GM18909 (cell line): ENCODE results near the gene RIN3.
"Not testable (repeated sequence)": the region's sequence is repeated elsewhere in the genome, so short reads cannot be mapped to it uniquely, and the experiment has no call there.

Experiments used
- ATAC-seq: cut with Tn5 transposase; IDR thresholded peaks from one replicate; pipeline ENCODE4 v1.9.1; 2021; ENCODE audit warnings: mild to moderate bottlenecking; ENCODE audit not compliant: unreplicated experiment, poor library complexity

The RIN3 gene

DNA sequence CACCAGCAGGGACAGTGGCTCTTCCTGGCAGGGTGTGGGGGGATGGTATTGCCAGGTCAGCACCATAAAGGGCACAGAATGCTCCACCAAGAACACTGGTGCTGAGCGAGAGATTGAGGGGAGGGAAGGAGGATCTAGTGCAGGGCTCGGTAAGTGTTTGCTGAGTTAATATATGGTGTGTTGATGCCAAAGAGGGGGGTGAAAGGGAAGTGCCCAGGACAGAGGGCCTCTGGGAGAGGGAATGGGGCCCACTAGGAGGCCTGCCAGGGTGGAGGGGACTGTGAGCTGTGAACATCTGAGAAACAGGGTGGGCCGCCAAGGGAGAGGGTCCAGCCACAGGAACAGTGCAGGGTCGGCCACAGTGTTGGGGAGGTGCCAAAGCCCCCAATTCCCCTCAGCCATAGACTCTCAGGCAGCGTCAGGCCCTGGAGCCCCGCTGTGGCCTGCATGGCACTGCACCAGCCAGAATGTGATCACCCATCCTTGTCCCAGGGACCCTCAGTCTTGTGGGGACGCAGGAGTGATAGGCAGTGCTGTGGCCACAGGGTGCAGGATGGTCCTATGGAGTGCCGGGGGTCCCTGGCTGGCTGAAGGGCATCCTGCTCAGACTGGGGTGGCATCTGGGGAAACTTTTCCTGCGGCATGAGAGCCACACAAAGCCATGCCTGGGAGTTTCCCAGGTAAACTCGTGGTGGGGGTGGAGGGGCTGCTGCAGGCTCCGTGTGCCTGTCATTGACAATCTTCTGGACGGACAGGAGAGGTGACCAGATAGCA, 11.9 kb downstream of the RIN3 start:
- no peak for ATAC-seq

DNA sequence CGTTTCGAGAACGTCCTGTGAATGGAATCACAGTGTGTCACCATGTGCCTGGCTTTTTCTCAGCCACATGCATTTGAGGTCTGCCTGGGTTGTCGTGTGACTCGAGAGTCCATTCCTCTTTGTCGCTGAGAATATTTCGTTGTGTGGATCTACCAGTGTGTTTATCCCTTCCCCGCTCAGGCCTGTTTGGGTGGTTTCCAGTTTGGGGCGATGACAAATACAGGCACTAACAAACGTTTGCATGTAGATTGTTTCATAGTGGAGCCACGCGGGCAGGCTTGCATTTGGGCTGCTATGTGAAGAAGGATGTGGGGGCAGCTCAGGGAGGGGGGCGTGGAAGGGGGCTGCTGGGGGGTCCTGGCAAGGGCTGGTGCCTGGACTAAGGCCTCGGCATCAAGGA, 14.1 kb downstream of the RIN3 start:
- ATAC-seq: no peak

GRCh38 chr14:92528486-92529100, 15.0 kb downstream of the RIN3 start:
- no peak for ATAC-seq

DNA sequence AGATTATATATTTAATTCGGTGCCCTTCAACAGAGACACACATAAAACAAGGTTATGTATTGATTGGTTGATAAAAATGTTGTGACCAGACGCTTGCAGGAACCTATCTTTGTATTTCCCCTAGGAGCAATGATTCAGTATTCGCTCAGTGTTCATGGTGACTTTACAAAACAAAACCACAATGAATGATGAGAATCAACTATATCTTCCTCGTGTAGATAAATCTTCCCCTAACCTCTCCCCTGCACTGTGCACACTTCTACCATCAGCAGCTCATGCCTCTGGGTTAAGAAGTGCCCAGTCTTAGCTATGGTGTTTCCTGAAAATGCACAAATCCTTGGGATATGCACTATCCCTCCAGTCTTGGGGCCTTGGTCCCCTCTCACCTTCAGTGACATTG, 16.3 kb downstream of the RIN3 start:
- ATAC-seq: no peak

DNA sequence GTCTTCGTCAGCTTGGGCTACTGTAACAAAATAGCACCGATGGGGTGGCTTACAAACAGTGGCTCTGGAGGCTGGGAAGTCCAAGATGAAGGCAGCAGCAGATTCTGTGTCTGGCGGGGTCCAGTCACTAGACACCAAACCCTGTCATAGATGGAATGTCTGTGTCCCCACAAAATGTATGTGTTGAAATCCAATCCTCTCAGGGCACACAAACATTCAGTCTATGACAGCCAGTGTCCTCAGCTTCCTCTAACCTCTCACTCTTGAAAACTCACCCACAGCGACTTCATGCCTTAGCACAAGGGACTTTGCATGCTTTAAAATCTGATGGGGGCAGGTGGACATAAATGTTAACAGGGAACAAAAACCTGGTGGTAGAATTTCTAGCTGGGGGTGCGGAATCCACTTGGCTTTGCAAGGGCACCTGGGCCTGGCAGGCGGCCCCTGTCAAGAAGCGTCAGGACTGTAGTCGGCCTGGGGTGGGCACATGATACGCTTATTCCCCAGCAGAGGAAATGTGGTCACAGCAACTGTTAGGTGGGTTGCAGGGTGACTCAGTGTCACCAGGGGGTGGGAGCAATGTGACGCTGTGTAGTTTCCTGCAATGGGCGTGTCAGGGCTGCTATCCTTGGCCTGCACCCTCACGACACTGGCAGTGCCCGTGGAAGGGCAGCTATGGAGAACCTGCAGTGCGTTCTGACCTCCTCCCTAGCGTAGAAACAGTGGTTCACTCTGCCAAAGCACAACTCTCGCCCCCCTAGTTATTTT, 17.7 kb downstream of the RIN3 start:
- no peak for ATAC-seq

DNA sequence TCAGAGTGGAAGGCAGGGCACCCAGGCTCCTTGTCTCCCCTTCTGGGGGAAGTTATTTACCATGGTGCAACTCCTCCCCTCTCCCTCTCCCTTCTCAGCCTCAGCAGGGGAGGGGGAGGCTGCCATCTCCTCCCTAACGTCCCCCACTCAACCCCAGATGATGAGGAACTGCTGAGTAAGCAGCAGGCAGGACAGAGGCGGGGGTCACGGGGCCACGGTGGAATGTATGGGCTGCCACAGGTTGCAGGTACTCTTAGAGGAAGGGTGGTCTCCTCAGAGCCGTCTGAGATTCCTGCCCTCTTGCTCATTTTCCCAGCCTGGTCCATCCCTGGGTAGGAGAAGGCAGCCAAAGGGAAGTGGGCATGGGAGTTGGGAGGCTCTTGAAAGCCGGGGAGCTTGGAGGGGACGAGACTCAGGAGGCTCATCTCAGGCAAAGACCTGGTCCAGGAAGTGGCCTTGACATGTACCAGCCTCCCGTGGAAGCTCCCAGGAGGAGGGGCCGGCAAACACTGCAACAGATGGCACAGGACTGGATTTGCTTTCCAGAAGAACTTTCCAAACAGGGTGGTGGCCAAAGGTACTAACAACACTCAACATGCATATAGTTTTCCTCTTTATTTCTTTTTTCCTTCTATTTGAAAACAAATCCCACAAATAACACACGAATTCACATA, 19.0 kb downstream of the RIN3 start:
- ATAC-seq: no peak

GRCh38 chr14:92534932-92535643, 21.5 kb downstream of the RIN3 start:
- ATAC-seq: no peak

DNA sequence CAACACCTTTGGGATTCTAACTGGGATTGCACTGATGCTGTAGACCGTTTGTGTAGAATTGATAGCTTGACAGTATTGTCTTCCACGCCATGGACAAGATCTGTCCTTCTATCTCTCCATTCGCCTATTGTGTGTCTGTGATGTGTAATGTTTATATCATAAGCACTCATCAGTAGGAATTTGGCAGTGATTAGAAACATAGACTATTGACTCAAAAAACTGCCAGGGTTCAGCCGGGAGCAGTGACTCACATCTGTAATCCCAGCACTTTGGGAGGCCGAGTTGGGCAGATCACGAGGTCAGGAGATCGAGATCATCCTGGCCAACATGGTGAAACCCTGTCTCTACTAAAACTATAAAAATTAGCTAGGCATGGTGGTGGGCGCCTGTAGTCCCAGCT, 22.6 kb downstream of the RIN3 start:
- not testable (repeated sequence) for ATAC-seq

- ATAC-seq: peak; percentile 75
Measured at GRCh38 chr14:92538412-92538985, 24.9 kb downstream of the RIN3 start.

DNA sequence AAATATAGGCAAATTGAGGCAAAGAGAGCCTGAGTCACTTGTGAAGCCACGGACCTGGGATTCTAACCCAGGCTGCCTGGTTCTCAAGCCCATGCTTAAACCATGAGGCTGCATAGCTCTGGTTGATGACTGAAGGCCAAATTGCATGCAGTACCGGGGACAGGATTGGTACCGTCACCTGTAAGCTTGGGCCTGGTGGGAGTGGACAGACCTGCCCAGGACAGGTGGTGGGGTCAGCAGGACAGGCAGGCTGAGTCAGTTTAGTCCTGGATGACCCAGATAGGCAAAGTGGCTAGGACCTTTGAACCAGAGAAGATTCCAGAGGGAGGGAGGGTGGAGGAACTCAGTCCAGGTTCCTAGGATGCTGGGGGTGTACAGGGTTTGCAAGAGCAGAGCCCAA, 25.8 kb downstream of the RIN3 start:
- no peak for ATAC-seq

DNA sequence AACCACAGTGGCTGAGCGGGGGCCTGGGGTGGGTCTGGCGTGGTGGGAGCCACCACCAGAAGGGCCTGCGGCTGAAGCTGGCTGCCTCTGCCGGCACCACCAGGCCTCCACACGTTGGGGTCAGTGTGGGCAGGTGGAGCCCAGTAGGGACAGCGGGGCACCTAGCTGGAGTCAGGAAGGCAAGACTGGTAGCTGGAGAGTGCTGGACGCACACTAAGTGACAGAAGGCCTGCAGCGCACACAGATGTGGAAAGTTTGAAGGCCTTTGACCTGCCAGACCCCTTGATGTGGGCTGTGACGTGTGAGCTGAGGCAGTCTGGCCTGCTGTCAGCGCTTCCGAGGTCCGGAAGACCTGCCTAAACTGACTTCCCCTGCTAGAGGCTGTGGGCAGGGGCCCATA, 26.3 kb downstream of the RIN3 start:
- ATAC-seq: no peak

DNA sequence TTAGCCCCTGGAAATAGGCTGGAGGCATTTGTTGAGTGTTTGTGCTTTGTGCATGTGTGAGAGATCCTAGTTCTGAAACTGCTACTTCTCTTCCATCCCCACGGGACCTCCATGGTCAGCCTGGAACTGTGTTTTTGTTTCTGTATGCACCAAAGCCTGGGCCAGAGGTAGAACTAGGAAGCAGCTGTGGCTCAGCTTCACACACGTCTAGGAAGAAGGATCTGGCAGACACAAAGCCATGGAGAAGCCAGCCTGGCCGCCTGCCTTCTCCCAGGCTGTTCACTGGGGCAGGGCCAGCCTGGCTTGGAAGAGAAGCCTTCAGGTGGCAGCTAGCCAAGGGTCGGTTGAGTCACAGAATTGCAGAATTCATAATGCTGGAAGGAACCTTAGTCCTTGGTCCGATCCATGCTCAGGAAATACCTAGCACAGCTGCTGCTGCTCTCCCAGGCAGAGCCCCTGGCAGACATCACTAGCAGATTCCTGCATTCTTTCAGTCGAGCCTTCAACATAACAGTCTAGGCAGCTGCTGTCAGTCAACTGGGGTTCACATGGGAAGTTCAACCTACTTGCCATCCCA, 27.0 kb downstream of the RIN3 start:
- no peak for ATAC-seq

DNA sequence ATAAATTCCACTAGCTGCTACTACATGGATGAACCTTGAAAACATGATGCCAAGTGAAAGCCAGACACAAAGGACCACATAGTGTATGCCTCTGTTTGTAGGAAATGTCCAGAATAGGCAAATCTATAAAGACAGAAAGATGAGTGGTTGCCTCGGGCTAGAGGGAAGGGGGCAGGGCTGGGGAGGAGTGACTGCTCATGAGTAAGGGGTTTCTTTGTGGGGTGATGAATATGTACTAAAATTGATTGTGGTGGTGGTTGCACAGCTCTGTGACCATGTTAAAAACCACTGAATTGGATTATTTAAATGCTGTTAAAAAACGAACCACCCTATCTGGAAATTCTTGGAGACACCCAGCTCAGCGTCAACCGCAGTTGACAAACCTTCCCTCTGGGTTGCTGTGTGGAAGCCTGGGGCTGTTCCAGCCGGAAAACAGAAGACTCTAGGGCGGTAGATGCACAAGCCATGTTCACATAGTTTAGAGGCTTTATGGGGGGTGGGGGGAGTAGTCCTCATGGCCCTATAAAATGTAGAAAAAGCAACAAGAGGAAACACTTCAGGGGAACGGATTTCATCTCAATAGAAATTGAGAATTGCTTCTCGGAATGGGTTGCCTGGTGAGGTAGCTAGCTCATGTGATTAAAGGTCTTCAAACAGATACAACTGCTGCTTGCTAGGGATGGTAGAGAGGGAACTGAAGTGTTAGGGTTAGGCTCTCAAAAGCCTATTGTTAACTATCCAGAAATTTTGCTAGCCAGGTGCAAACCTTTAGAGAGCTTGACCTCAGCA, 29.4 kb downstream of the RIN3 start:
- ATAC-seq: no peak

DNA sequence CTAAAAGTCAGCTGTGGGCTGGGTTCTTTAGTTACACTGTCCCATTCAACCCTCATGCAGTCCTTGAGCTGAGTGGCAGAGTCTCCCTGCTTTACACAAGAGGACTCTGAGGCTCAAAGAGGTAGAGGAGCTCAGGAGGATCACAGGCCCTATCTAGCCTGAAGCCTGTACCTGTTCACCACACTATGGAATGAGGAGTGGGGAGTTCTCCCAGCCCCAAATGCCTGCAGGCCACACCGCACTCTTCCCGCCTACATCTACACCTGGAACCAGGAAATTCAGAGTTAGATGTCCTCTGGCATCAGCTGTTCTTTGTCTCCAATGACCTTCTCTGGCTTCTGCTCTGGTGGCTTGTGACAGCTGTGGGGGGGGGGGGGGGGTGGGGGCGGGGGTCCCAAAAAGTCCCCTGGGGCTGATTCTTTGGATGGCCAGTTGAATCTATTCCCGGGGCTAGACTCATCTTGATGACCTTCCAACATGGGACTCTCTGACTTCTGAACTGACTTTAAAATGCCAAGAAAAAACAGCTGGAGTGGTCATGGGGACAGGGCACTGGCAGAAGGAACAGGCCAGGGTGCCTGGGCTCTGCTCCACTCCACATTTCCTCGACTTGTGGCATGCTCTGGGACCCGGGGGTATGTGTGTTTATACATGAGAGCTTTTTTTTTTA, 30.6 kb downstream of the RIN3 start:
- ATAC-seq: no peak

GRCh38 chr14:92546347-92547053, 32.9 kb downstream of the RIN3 start:
- ATAC-seq: no peak

DNA sequence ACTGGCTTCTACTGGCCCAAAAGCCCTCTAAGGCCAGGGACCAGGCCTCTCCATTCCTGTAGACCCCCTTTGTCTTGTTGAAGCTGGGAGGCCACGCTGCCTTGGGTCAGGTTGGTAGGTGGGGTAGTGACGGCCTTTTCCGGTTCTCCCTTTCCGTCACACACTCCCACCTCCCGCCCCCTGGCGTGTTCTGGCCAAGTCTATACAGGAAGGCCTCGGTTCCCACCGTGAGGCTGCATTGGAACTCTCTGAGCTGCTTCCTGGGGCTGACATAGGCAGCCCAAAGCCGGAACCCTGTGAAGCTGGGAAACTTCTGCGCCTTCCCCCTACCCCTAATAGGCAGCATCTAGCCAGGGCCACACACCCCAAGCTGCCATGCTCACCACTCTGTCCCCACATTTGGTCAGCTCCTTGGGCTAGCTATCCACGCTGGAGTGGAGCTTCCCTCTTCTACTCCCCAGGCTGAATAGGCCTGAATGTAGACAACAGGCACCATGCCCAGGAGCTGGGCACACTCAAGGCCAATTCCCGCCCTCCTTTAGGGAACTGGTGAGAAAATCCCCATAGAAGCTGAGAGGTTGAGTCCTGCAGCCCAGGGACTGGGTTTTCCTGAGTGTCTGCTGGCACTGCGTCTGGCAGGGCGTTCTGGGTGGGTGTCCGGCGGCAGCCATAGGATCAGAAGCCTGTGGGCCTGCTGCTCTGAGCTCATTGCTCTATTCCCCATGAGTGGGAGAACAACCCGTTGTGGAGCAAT, 35.7 kb downstream of the RIN3 start:
- no peak for ATAC-seq

- no peak for ATAC-seq
Measured at GRCh38 chr14:92549859-92550230, 36.3 kb downstream of the RIN3 start.
